CD14-positive monocyte (primary cell): ENCODE data around the gene DDX60. TPM values are rescaled to one million over a fixed set of nuclear protein-coding genes. Genes with fewer than 3 reads are reported as not detected.

Experiments
- DNase-seq, 3 donors: peaks; one replicate each; pipeline ENCODE4 v3.0.0-alpha.2; 2011 to 2022
- H2AFZ ChIP-seq: 2 replicates; pipeline ENCODE4 v1.6.0; 2012; ENCODE audit warnings: mild to moderate bottlenecking, low read depth, low read length, inconsistent platforms; ENCODE audit not compliant: insufficient read depth, poor library complexity, severe bottlenecking
- H3K27ac ChIP-seq, 2 donors: 1 replicate in 1 of 2; 2 replicates in 1 of 2; pipeline ENCODE4 v1.5.1; 2012 to 2013; ENCODE audit warnings: low read length in 2 of 2, control low read depth in 1 of 2, inconsistent platforms in 1 of 2, low read depth in 1 of 2, mild to moderate bottlenecking in 1 of 2
- H3K27me3 ChIP-seq, 2 donors: one replicate each; pipeline versions ENCODE4 v1.6.0 to v1.6.1; 2011 to 2013; ENCODE audit warnings: low read length in 2 of 2; ENCODE audit not compliant: control insufficient read depth in 2 of 2, insufficient read depth in 2 of 2
- H3K36me3 ChIP-seq, 2 donors: replicated peaks in 1 of 2; 1 replicate in 1 of 2; 2 replicates in 1 of 2; pipeline versions ENCODE4 v1.5.1 to v1.6.1; 2012 to 2013; ENCODE audit warnings: low read length in 2 of 2, control low read depth in 1 of 2, inconsistent platforms in 1 of 2, mild to moderate bottlenecking in 1 of 2; ENCODE audit not compliant: insufficient read depth in 2 of 2, control insufficient read depth in 1 of 2
- H3K4me1 ChIP-seq, 2 donors: 1 replicate in 1 of 2; 2 replicates in 1 of 2; pipeline versions ENCODE4 v1.5.1 to v1.6.1; 2012 to 2013; ENCODE audit warnings: low read length in 2 of 2, control low read depth in 1 of 2, inconsistent platforms in 1 of 2, mild to moderate bottlenecking in 1 of 2, moderate library complexity in 1 of 2; ENCODE audit not compliant: insufficient read depth in 2 of 2, control insufficient read depth in 1 of 2
- H3K4me2 ChIP-seq: replicated peaks from 2 replicates; pipeline ENCODE3; 2012; ENCODE audit warnings: low read length, moderate library complexity, mild to moderate bottlenecking; ENCODE audit not compliant: poor library complexity, severe bottlenecking; ENCODE audit errors: extremely low read depth
- H3K4me3 ChIP-seq, 3 experiments: fragments of 200-600 bp in 1 of 3; sonication (generic) in 1 of 3; replicated peaks in 1 of 3; 1 replicate in 2 of 3; 2 replicates in 1 of 3; pipeline ENCODE4 v1.5.1; 2011 to 2013; ENCODE audit warnings: low read length in 3 of 3, mild to moderate bottlenecking in 3 of 3, control low read depth in 2 of 3, low read depth in 2 of 3, inconsistent platforms in 1 of 3, moderate library complexity in 1 of 3
- H3K79me2 ChIP-seq: 2 replicates; pipeline ENCODE4 v1.6.0; 2012; ENCODE audit warnings: mild to moderate bottlenecking, control low read depth, inconsistent platforms, low read length, moderate library complexity; ENCODE audit not compliant: insufficient read depth
- H3K9ac ChIP-seq: 2 replicates; pipeline ENCODE4 v1.6.0; 2017; ENCODE audit warnings: low read length, mild to moderate bottlenecking; ENCODE audit not compliant: insufficient read depth, poor library complexity, severe bottlenecking
- H3K9me3 ChIP-seq, 2 donors: replicated peaks in 1 of 2; 1 replicate in 1 of 2; 2 replicates in 1 of 2; pipeline versions ENCODE4 v1.5.1 to v1.6.1; 2012 to 2013; ENCODE audit warnings: low read length in 2 of 2, control low read depth in 1 of 2; ENCODE audit not compliant: control insufficient read depth in 1 of 2, insufficient read depth in 1 of 2
- H4K20me1 ChIP-seq: 2 replicates; pipeline ENCODE4 v1.6.0; 2012; ENCODE audit warnings: mild to moderate bottlenecking, low read length, control low read depth, moderate library complexity; ENCODE audit not compliant: insufficient read depth
- H3K27ac Mint-ChIP-seq, 7 donors: one replicate each; pipeline ENCODE4 v1.8.0; 2020; ENCODE audit warnings: mild to moderate bottlenecking in 7 of 7, mixed read lengths in 7 of 7, moderate library complexity in 6 of 7, inconsistent platforms in 2 of 7
- H3K27me3 Mint-ChIP-seq, 3 donors: one replicate each; pipeline ENCODE4 v1.8.0; 2021 to 2022; ENCODE audit warnings: low read depth in 3 of 3, mild to moderate bottlenecking in 3 of 3, mixed read lengths in 3 of 3, moderate library complexity in 3 of 3, inconsistent platforms in 1 of 3
- H3K36me3 Mint-ChIP-seq, 2 donors: one replicate each; pipeline ENCODE4 v1.8.0; 2020; ENCODE audit warnings: mixed read lengths in 2 of 2, inconsistent platforms in 1 of 2, mild to moderate bottlenecking in 1 of 2
- H3K4me1 Mint-ChIP-seq: one replicate; pipeline ENCODE4 v1.8.0; 2020; ENCODE audit warnings: mild to moderate bottlenecking, mixed read lengths
- H3K4me3 Mint-ChIP-seq, 2 donors: one replicate each; pipeline ENCODE4 v1.8.0; 2020; ENCODE audit warnings: mild to moderate bottlenecking in 2 of 2, mixed read lengths in 2 of 2, moderate library complexity in 1 of 2
- H3K9me3 Mint-ChIP-seq, 7 donors: one replicate each; pipeline ENCODE4 v1.8.0; 2020 to 2022; ENCODE audit warnings: mixed read lengths in 7 of 7, mild to moderate bottlenecking in 6 of 7, moderate library complexity in 6 of 7, inconsistent platforms in 2 of 7
- CTCF ChIP-seq: fragments of 200-600 bp; IDR thresholded peaks from one replicate; pipeline ENCODE4 v1.8.0; 2022; ENCODE audit warnings: antibody characterized with exemption, mild to moderate bottlenecking
- WGBS: methylation state at CpG from one replicate; pipeline ENCODE4 v1.1.5; 2013; ENCODE audit warnings: missing lambda C conversion rate; ENCODE audit not compliant: insufficient coverage; 5-methylcytosine and 5-hydroxymethylcytosine counted together
- intact Hi-C, 2 donors: fragments of 100-400 bp; cut with micrococcal nuclease; formaldehyde crosslinking; loops; one replicate each; pipeline versions ENCODE4 v1.15.0 to v1.15.1; 2023
- polyA plus RNA-seq, 3 donors: library from polyadenylated mRNA; depleted of rRNA in 1 of 3; unstranded in 2 of 3; stranded (reverse) in 1 of 3; fragments of 300-500 nt in 2 of 3; fragments of >200 nt in 1 of 3; fragmentation: Illumina TruSeq in 2 of 3; gene quantifications; 1 replicate in 2 of 3; 2 replicates in 1 of 3; pipeline ENCODE4 v1.2.3, GENCODE V29; 2012 to 2021

The DDX60 gene
- polyA plus RNA-seq, 3 donors = 7.0 to 12.2 (median 8.6) TPM

GRCh38 chr4:168212656-168213055 is 105.9 kb downstream of the DDX60 start:
- no peak overlapping the region for H3K4me2 ChIP-seq
- H3K27ac Mint-ChIP-seq = no peak overlapping the region
- H3K4me3 Mint-ChIP-seq = no peak overlapping the region
- intact Hi-C loops = no loop called here
- no peak overlapping the region for H3K4me3 ChIP-seq
- no peaks in the 10 kb centered on the region for H3K27me3 ChIP-seq
- H3K36me3 Mint-ChIP-seq = peaks cover 10 to 20% of the 10 kb centered on the region in 2 donors
- no peak overlapping the region for H2AFZ ChIP-seq
- no peak for DNase-seq
- H3K4me1 ChIP-seq = no peaks in the 10 kb centered on the region
- peaks cover 1 to 2% (median 2%) of the 10 kb centered on the region in 3 donors for H3K27me3 Mint-ChIP-seq
- H3K9ac ChIP-seq = no peak overlapping the region
- peaks cover 4 to 13% of the 10 kb centered on the region in 2 donors for H3K36me3 ChIP-seq
- no peak overlapping the region for H3K27ac ChIP-seq
- peaks cover 0 to 11% (median 4%) of the 10 kb centered on the region in 7 donors for H3K9me3 Mint-ChIP-seq
- no peaks in the 10 kb centered on the region for H3K9me3 ChIP-seq
- H3K79me2 ChIP-seq = no peaks in the 10 kb centered on the region
- WGBS = no CpG with 5 or more reads among the region's 3 CpGs
- peaks cover 4% of the 10 kb centered on the region for H3K4me1 Mint-ChIP-seq
- H4K20me1 ChIP-seq = no peaks in the 10 kb centered on the region
- no peak for TF ChIP-seq CTCF

- Histone ChIP-seq H3K9ac (no peak overlapping the region), H3K79me2 (no peaks in the 10 kb centered on the region), H4K20me1 (no peaks in the 10 kb centered on the region), H3K27me3 (no peaks in the 10 kb centered on the region), H3K9me3 (peaks cover 4 to 8% of the 10 kb centered on the region in 2 donors), H3K4me2 (no peak overlapping the region), H3K4me1 (no peaks in the 10 kb centered on the region), H2AFZ (no peak overlapping the region), H3K4me3 (no peak overlapping the region), H3K27ac (no peak overlapping the region), H3K36me3 (no peaks in the 10 kb centered on the region)
- intact Hi-C loops = no loop called here
- Mint-ChIP-seq H3K9me3 (peaks cover 4 to 18% (median 9%) of the 10 kb centered on the region in 7 donors), H3K27me3 (peaks cover 0 to 2% (median 1%) of the 10 kb centered on the region in 3 donors), H3K4me1 (peaks cover 4% of the 10 kb centered on the region), H3K27ac (no peak overlapping the region), H3K36me3 (no peaks in the 10 kb centered on the region), H3K4me3 (no peak overlapping the region)
- no CpG with 5 or more reads among the region's 3 CpGs for WGBS
- no peak for DNase-seq
- no peak for TF ChIP-seq CTCF
Measured at GRCh38 chr4:168208957-168209614, 109.5 kb downstream of the DDX60 start.
